Measurements from ENCODE around the gene JARID2.

DNA sequence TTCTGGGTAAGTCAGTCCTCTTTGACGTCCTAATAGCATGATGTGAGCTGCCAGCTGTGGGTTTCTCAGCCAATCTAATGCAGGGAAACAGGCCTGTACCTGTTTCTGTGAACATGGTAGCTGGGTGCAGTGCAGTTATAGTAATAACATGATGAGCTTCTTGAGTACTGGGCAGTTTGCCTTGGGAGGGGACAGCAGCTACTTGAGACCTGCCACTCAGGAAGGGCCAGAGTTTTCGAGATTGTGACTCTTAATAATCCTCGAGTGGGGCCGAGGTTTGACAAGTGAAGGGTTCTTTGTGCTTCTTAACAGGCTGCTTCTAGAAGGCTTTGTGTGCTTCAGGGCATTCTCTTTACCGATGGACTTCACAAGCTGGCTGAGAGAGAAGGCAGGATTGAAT is 180.1 kb downstream of the JARID2 start:
- TF ChIP-seq POLR2AphosphoS5 (IDR thresholded peaks at IDR 0.05; ENCODE audit: low read depth, low read length) = no peak
- TF ChIP-seq, protein P1, sequence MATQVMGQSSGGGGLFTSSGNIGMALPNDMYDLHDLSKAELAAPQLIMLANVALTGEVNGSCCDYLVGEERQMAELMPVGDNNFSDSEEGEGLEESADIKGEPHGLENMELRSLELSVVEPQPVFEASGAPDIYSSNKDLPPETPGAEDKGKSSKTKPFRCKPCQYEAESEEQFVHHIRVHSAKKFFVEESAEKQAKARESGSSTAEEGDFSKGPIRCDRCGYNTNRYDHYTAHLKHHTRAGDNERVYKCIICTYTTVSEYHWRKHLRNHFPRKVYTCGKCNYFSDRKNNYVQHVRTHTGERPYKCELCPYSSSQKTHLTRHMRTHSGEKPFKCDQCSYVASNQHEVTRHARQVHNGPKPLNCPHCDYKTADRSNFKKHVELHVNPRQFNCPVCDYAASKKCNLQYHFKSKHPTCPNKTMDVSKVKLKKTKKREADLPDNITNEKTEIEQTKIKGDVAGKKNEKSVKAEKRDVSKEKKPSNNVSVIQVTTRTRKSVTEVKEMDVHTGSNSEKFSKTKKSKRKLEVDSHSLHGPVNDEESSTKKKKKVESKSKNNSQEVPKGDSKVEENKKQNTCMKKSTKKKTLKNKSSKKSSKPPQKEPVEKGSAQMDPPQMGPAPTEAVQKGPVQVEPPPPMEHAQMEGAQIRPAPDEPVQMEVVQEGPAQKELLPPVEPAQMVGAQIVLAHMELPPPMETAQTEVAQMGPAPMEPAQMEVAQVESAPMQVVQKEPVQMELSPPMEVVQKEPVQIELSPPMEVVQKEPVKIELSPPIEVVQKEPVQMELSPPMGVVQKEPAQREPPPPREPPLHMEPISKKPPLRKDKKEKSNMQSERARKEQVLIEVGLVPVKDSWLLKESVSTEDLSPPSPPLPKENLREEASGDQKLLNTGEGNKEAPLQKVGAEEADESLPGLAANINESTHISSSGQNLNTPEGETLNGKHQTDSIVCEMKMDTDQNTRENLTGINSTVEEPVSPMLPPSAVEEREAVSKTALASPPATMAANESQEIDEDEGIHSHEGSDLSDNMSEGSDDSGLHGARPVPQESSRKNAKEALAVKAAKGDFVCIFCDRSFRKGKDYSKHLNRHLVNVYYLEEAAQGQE (IDR thresholded peaks at IDR 0.05; ENCODE audit: insufficient read depth in 1 of 2, low read depth in 2 of 2, low read length in 2 of 2) = no peak
- no peak for TF ChIP-seq TAF1 (IDR thresholded peaks at IDR 0.05; ENCODE audit: borderline replicate concordance, insufficient read depth, low read length)
- no peak for TF ChIP-seq SIN3A (IDR thresholded peaks at IDR 0.05; ENCODE audit: borderline replicate concordance, insufficient read depth, low read length)
- no peak for TF ChIP-seq FOXP2 (optimal IDR thresholded peaks at IDR 0.05; ENCODE audit: borderline replicate concordance, extremely low read depth, extremely low read length, insufficient read depth)
